ENCODE results near the gene SPEF1.
"Not testable (repeated sequence)": the region's sequence is repeated elsewhere in the genome, so short reads cannot be mapped to it uniquely, and the experiment has no call there.

SPEF1 gene

DNA sequence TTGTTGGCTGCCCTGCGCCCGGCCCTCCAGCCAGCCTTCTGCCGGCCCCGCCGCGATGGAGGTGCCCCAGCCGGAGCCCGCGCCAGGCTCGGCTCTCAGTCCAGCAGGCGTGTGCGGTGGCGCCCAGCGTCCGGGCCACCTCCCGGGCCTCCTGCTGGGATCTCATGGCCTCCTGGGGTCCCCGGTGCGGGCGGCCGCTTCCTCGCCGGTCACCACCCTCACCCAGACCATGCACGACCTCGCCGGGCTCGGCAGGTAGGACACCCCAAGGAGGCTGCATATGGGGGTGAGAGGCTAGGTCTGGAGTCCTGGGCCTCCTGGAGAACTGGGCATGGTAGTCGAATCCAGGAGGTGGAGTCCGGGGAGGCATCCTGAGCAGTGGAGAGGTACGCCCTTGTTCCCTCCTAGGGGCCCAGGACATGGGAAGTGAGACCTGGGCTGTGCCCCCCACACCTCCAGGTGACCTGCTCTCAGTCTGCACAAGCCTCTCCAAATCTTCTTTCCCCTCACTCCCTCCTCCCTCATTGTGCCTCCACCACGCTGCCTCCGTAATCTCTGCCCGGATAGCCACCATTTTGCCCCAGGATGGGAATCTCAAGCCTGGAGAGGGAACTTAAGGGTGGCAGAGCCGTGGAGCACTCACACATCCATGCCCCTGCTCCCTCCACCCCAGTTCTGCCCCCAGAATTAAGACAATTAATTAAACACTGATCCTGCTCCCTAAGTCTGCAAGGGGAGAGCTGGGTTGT, 15.4 kb upstream of the SPEF1 start:
- H3K4me3 ChIP-seq (replicated peaks in 1 of 2; ENCODE audit: low read depth in 2 of 2, low read length in 2 of 2): peak overlapping the region; percentile 77 to 83
- TF ChIP-seq, protein P1, sequence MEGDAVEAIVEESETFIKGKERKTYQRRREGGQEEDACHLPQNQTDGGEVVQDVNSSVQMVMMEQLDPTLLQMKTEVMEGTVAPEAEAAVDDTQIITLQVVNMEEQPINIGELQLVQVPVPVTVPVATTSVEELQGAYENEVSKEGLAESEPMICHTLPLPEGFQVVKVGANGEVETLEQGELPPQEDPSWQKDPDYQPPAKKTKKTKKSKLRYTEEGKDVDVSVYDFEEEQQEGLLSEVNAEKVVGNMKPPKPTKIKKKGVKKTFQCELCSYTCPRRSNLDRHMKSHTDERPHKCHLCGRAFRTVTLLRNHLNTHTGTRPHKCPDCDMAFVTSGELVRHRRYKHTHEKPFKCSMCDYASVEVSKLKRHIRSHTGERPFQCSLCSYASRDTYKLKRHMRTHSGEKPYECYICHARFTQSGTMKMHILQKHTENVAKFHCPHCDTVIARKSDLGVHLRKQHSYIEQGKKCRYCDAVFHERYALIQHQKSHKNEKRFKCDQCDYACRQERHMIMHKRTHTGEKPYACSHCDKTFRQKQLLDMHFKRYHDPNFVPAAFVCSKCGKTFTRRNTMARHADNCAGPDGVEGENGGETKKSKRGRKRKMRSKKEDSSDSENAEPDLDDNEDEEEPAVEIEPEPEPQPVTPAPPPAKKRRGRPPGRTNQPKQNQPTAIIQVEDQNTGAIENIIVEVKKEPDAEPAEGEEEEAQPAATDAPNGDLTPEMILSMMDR (IDR thresholded peaks at IDR 0.05; ENCODE audit: low read depth, low read length): no peak
- DNase-seq (ENCODE audit: low read depth in 2 of 2): no peak

DNA sequence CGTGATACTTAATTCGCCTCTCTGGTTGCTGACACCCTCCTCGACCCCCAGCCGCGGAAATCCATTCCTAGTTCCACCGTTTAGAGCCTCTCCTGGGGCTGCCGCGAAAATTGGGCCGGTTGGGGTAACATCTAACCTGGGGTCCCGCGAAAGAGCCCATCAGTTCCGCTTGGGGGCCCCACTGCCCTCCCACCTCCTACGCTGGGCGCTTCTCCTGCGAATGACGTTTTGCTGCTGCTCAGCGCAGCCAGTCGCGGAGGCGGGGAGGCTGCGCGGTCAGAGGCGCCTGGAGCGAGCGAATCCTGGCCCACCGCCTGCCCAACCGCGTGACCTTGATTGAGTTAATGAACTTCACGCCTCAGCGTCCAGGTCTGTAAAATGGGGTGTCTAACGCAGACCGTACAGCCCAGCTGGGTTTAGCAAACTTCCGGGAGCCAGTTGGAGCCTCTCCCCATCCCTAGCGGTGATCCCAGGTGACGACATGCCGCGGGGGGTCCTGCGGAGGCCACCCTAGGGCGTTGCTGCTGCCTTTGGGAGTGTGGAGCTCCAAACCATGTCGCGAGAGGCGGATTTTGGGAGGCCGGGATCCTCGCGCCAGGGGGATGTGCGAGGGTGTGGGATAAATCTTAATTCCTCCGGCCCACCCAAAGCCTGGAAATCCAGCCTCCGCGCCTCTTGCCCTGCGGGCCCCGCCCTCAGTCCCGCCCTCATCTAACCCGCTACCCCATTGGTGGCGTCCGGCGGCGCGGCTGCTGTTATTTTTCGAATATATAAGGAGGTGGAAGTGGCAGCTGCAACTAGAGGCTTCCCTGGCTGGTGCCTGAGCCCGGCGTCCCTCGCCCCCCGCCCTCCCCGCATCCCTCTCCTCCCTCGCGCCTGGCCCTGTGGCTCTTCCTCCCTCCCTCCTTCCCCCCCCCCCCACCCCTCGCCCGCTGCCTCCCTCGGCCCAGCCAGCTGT, 14.5 kb upstream of the SPEF1 start, which contains the start of gene CDC25B:
CDC25B (plus strand) TSS at position 800 of the 958 bp plus-strand sequence. CDS start 222 bp downstream, outside the sequence.
- DNase-seq (ENCODE audit: low read depth in 2 of 2): peak; percentile 93 to 97
- peak within 1 kb of the TSS; percentile 77 to 83 for H3K4me3 ChIP-seq (replicated peaks in 1 of 2; ENCODE audit: low read depth in 2 of 2, low read length in 2 of 2)
- TF ChIP-seq, protein P1 (IDR thresholded peaks at IDR 0.05; ENCODE audit: low read depth, low read length): peak; percentile 61

DNA sequence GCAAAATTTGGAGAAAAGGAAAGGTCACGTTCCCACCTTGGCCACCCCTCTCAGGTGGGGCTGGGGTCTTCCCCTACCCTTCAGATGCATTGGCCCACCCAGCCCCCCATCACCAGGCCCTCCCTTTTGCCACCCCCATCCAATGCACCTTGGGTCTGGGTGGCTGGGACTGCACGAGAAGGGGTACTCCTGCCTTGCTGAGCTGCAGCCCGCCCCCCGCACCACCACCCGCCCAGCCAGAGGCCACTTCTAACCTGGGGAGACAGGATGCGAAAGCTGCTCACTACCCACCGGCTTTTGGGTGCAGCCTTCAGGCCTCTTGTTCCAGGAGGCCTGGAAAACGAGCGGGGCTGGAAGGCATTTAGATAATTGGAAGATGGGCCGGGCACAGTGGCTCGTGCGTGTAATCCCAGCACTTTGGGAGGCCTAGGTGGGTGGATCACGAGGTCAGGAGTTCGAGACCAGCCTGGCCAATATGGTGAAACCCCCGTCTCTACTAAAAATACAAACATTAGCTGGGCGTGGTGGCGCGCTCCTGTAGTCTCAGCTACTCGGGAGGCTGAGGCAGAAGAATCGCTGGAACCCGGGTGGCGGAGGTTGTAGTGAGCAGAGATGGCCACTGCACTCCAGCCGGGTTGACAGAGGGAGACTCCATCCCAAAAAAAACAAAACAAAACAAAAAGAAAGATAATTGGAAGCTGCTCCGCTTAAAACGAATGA, 13.6 kb upstream of the SPEF1 start:
- peak overlapping the region; percentile 77 to 83 for H3K4me3 ChIP-seq (replicated peaks in 1 of 2; ENCODE audit: low read depth in 2 of 2, low read length in 2 of 2)
- TF ChIP-seq, protein P1 (IDR thresholded peaks at IDR 0.05; ENCODE audit: low read depth, low read length): no peak
- DNase-seq (ENCODE audit: low read depth in 2 of 2): no peak

DNA sequence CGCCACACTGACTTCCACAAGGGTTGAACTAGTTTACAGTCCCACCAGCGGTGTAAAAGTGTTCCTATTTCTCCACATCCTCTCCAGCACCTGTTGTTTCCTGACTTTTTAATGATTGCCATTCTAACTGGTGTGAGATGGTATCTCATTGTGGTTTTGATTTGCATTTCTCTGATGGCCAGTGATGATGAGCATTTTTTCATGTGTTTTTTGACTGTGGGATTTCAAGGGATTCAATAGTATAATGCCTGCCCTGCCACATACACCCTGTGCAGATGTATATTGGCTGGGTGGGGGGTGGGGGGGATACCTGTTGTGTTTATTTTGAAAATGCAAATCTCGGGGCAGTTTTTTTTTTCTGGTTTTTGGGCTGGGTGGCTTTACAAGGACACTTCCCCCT, 12.9 kb upstream of the SPEF1 start:
- not testable (repeated sequence) for H3K4me3 ChIP-seq (replicated peaks in 1 of 2; ENCODE audit: low read depth in 2 of 2, low read length in 2 of 2); DNase-seq (ENCODE audit: low read depth in 2 of 2)

DNA sequence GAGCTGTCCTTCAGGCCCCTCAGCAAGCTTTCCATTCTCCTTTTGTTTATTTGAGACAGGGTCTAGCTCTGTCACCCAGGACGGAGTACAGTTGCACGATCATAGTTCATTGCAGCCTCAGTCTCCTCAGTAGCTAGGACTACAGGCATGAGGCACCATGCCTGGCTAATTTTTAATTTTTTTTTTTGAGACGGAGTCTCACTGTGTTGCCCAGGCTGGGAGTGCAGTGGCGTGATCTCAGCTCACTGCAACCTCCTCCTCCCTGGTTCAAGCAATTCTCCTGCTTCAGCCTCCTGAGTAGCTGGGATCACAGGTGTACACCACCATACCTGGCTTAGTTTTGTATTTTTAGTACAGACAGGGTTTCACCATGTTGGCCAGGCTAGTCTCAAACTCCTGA, 8.0 kb upstream of the SPEF1 start:
- not testable (repeated sequence) for DNase-seq (ENCODE audit: low read depth in 2 of 2); H3K4me3 ChIP-seq (replicated peaks in 1 of 2; ENCODE audit: low read depth in 2 of 2, low read length in 2 of 2)

DNA sequence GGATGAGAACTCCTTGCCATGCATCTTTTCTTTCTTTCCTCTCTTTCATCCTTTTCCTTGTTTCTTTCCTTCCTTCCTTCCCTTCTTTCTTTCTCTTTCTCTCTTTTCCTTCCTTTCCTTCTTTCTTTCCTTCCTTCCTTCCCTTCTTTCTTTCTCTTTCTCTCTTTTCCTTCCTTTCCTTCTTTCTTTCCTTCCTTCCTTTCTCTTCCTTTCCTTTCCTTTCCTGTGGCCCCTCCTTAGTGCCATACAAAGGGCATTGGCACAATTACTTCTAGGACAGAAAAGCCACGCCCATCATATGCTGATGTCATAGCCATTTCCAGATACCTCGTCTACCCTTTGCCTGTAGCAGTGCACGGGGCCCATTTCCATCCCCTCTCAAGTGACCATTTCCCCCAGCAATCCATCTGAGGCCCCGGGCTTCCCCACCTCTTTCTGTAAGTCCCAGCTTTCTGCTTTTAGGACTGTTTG, 7.5 kb upstream of the SPEF1 start:
- no peak overlapping the region for H3K4me3 ChIP-seq (replicated peaks in 1 of 2; ENCODE audit: low read depth in 2 of 2, low read length in 2 of 2)
- no peak for DNase-seq (ENCODE audit: low read depth in 2 of 2)
- TF ChIP-seq, protein P1 (IDR thresholded peaks at IDR 0.05; ENCODE audit: low read depth, low read length): no peak

DNA sequence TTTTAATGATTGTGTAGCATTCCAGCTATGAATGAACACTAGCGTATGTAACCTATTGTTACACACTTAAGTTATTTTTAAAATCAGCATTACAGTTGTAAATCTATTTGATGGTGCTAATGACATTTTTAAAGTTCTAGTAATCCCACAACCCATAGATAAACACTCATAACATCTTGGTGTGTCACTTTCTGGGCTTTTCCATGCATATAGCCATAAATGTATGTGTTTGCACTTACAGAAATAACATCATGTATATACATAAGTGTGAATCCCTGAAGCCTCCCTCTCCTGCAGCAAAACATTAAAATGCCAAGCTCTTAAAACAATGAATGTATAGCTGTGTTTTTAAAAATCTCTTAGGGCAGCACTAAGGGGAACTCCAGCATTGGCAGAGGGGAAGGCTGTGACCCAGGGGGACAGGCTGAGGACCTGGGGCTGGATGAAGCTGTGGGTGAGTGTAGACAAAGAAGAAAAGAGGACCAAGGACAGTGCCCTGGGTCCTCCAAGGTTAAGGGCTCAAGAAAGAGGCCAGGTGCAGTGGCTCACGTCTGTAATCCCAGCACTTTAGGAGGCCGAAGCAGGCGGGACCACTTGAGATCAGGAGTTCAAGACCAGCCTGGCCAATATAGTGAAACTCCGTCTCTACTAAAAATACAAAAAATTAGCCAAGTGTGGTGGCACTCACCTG, 6.2 kb upstream of the SPEF1 start:
- no peak for DNase-seq (ENCODE audit: low read depth in 2 of 2)
- TF ChIP-seq, protein P1 (IDR thresholded peaks at IDR 0.05; ENCODE audit: low read depth, low read length): no peak
- H3K4me3 ChIP-seq (replicated peaks in 1 of 2; ENCODE audit: low read depth in 2 of 2, low read length in 2 of 2): peak overlapping the region; percentile 31 to 41

All from cardiac fibroblast (primary cell).